PC-3 (cell line): ENCODE data around the gene SLC6A17. TPM values are rescaled to one million over a fixed set of nuclear protein-coding genes. Genes with fewer than 3 reads are reported as not detected.

ENCODE experiments used
- ATAC-seq: fragments of 200-7000 bp; cut with Tn5 transposase; 2 replicates; pipeline ENCODE4 v1.9.1; 2020; ENCODE audit warnings: mild to moderate bottlenecking, moderate library complexity
- BruUV-seq: library from RNA; stranded (reverse); fragments of 400-500 nt; replicated peaks from 2 replicates; lab custom pipeline; 2021; lab: Mats Ljungman, UMichigan
- CTCF ChIA-PET: fragments of 300-600 bp; sonication (Branson Sonifier 250); formaldehyde crosslinking; loops from one replicate; lab custom pipeline; 2022; ENCODE audit warnings: antibody characterized with exemption; lab: Charles Lee
- POLR2A ChIA-PET: fragments of 300-600 bp; sonication (Branson Sonifier 250); formaldehyde crosslinking; loops from one replicate; lab custom pipeline; 2022; ENCODE audit warnings: antibody characterized with exemption; ENCODE audit not compliant: unreplicated experiment; lab: Charles Lee
- DNase-seq: peaks from one replicate; pipeline ENCODE4 v3.0.0-alpha.2; 2015
- H2AFZ ChIP-seq: fragments of 300-600 bp; sonication (generic); 2 replicates; pipeline ENCODE4 v1.6.0; 2016; ENCODE audit warnings: antibody characterized with exemption, low read length
- H3F3A ChIP-seq: fragments of 300-600 bp; sonication (generic); one replicate; pipeline ENCODE4 v1.6.0; 2017; ENCODE audit warnings: antibody characterized with exemption, low read length, control low read depth, mild to moderate bottlenecking; ENCODE audit not compliant: unreplicated experiment
- H3K27ac ChIP-seq: fragments of 300-600 bp; sonication (generic); 2 replicates; pipeline ENCODE4 v1.5.1; 2016; ENCODE audit warnings: mild to moderate bottlenecking, low read length
- H3K27me3 ChIP-seq: fragments of 300-600 bp; sonication (generic); 2 replicates; pipeline ENCODE4 v1.6.1; 2016; ENCODE audit warnings: low read length, mixed read lengths
- H3K36me3 ChIP-seq: fragments of 300-600 bp; sonication (generic); 2 replicates; pipeline ENCODE4 v1.6.1; 2016; ENCODE audit warnings: low read depth, mixed run types, low read length, mixed read lengths
- H3K4me1 ChIP-seq: fragments of 300-600 bp; sonication (generic); 2 replicates; pipeline ENCODE4 v1.5.1; 2016; ENCODE audit warnings: low read length; ENCODE audit not compliant: insufficient read depth
- H3K4me2 ChIP-seq: fragments of 300-600 bp; sonication (generic); 2 replicates; pipeline ENCODE4 v1.6.0; 2016; ENCODE audit warnings: low read length
- H3K4me3 ChIP-seq: fragments of 300-600 bp; sonication (generic); 2 replicates; pipeline ENCODE4 v1.5.1; 2016; ENCODE audit warnings: mild to moderate bottlenecking, low read length, mixed read lengths
- H3K79me2 ChIP-seq: fragments of 300-600 bp; sonication (generic); 2 replicates; pipeline ENCODE4 v1.6.1; 2017; ENCODE audit warnings: low read length, mixed read lengths
- H3K9ac ChIP-seq: fragments of 300-600 bp; sonication (generic); 2 replicates; pipeline ENCODE4 v1.6.0; 2016; ENCODE audit warnings: mild to moderate bottlenecking, low read length
- H3K9me2 ChIP-seq: fragments of 300-600 bp; sonication (generic); replicated peaks from 2 replicates; pipeline ENCODE4 v1.6.1; 2016; ENCODE audit warnings: mixed run types, low read length, mixed read lengths
- H3K9me3 ChIP-seq: fragments of 300-600 bp; sonication (generic); 2 replicates; pipeline ENCODE4 v1.6.1; 2016; ENCODE audit warnings: low read length, mixed read lengths
- H4K20me1 ChIP-seq: fragments of 300-600 bp; sonication (generic); 2 replicates; pipeline ENCODE4 v1.6.1; 2016; ENCODE audit warnings: low read length, mixed read lengths
- CTCF ChIP-seq: fragments of 300-600 bp; sonication (generic); conservative IDR thresholded peaks from 2 replicates; pipeline ENCODE4 v1.5.1; 2017; ENCODE audit warnings: antibody characterized with exemption, low read depth, mild to moderate bottlenecking, low read length
- EZH2 ChIP-seq: fragments of 300-600 bp; sonication (generic); IDR thresholded peaks from one replicate; pipeline ENCODE4 v1.6.1; 2017; ENCODE audit warnings: antibody characterized with exemption, mild to moderate bottlenecking, low read length; ENCODE audit not compliant: unreplicated experiment
- EZH2phosphoT487 ChIP-seq: fragments of 300-600 bp; sonication (generic); IDR thresholded peaks from 2 replicates; pipeline ENCODE4 v1.6.1; 2018; ENCODE audit warnings: mild to moderate bottlenecking, antibody characterized with exemption, low read length, borderline replicate concordance
- intact Hi-C: fragments of 100-400 bp; cut with micrococcal nuclease; formaldehyde crosslinking; loops from 2 replicates; pipeline ENCODE4 v1.9.0; 2023
- total RNA-seq: library from RNA; depleted of rRNA; stranded (reverse); fragments of >200 nt; gene quantifications from 2 replicates; pipeline ENCODE4 v1.2.3, GENCODE V29; 2014

Gene SLC6A17
- total RNA-seq, 1 experiment from 2014 or later: not detected

GRCh38 chr1:110218137-110218536 lies 67.8 kb downstream of the SLC6A17 start:
- no peak for TF ChIP-seq CTCF
- no peak for TF ChIP-seq EZH2
- no peak for TF ChIP-seq EZH2phosphoT487
- H3K27ac ChIP-seq: no peak overlapping the region
- no peak for ATAC-seq
- H3K27me3 ChIP-seq: no peaks in the 10 kb centered on the region
- ChIA-PET POLR2A (no interaction called here), CTCF (no interaction called here)
- peaks cover 14% of the 10 kb centered on the region; the same call in 1 of the 2 replicates for H3K4me1 ChIP-seq
- no peak overlapping the region for H2AFZ ChIP-seq
- H3K4me3 ChIP-seq: no peak overlapping the region
- BruUV-seq: no TSS peak
- H3K9me3 ChIP-seq: no peaks in the 10 kb centered on the region
- H3K4me2 ChIP-seq: no peak overlapping the region
- no peaks in the 10 kb centered on the region; the same call in 1 of the 2 replicates for H4K20me1 ChIP-seq
- H3K79me2 ChIP-seq: no peaks in the 10 kb centered on the region
- intact Hi-C loops: no loop called here
- no peaks in the 10 kb centered on the region for H3F3A ChIP-seq
- no peaks in the 10 kb centered on the region for H3K9me2 ChIP-seq
- H3K36me3 ChIP-seq: no peaks in the 10 kb centered on the region
- DNase-seq: no peak
- H3K9ac ChIP-seq: no peak overlapping the region

GRCh38 chr1:110218739-110219138 lies 68.4 kb downstream of the SLC6A17 start:
- no peaks in the 10 kb centered on the region for H3K36me3 ChIP-seq
- H3K9ac ChIP-seq: no peak overlapping the region
- H3K4me3 ChIP-seq: no peak overlapping the region
- no peak for TF ChIP-seq EZH2phosphoT487
- TF ChIP-seq EZH2: no peak
- TF ChIP-seq CTCF: no peak
- intact Hi-C loops: no loop called here
- no peaks in the 10 kb centered on the region for H3K79me2 ChIP-seq
- H3K9me2 ChIP-seq: no peaks in the 10 kb centered on the region
- BruUV-seq: no TSS peak
- no peaks in the 10 kb centered on the region for H3K27me3 ChIP-seq
- H3F3A ChIP-seq: no peaks in the 10 kb centered on the region
- POLR2A ChIA-PET: no interaction called here
- DNase-seq (no peak), ATAC-seq (no peak)
- H3K9me3 ChIP-seq: no peaks in the 10 kb centered on the region
- no peak overlapping the region for H2AFZ ChIP-seq
- H3K27ac ChIP-seq: no peak overlapping the region
- CTCF ChIA-PET: interaction anchor here (0.6 to 0.7 kb wide), 2 partner anchors 11 to 12 kb away, joined by 3 read pairs; no protein-coding TSS in a partner anchor
- no peaks in the 10 kb centered on the region; the same call in 1 of the 2 replicates for H4K20me1 ChIP-seq
- peaks cover 10% of the 10 kb centered on the region; the same call in 1 of the 2 replicates for H3K4me1 ChIP-seq
- H3K4me2 ChIP-seq: no peak overlapping the region

GRCh38 chr1:110220324-110220723 lies 70.0 kb downstream of the SLC6A17 start:
- H3F3A ChIP-seq: no peaks in the 10 kb centered on the region
- H3K4me1 ChIP-seq: no peaks in the 10 kb centered on the region
- ChIA-PET CTCF (no interaction called here), POLR2A (no interaction called here)
- no peaks in the 10 kb centered on the region for H3K9me2 ChIP-seq
- H4K20me1 ChIP-seq: no peaks in the 10 kb centered on the region
- ATAC-seq (no peak), DNase-seq (no peak)
- H3K27ac ChIP-seq: no peak overlapping the region
- H3K9me3 ChIP-seq: no peaks in the 10 kb centered on the region
- H3K79me2 ChIP-seq: no peaks in the 10 kb centered on the region
- no peak overlapping the region for H2AFZ ChIP-seq
- no peaks in the 10 kb centered on the region for H3K27me3 ChIP-seq
- no peak overlapping the region for H3K9ac ChIP-seq
- intact Hi-C loops: no loop called here
- no peak overlapping the region for H3K4me3 ChIP-seq
- H3K4me2 ChIP-seq: no peak overlapping the region
- no TSS peak for BruUV-seq
- no peaks in the 10 kb centered on the region for H3K36me3 ChIP-seq
- no peak for TF ChIP-seq EZH2phosphoT487
- no peak for TF ChIP-seq EZH2
- TF ChIP-seq CTCF: no peak
